SW480 (cell line): ENCODE results near the gene GALNT2.

ENCODE experiments used
- DNase-seq: peaks from one replicate; pipeline ENCODE4 v3.0.0-alpha.2; 2016; ENCODE audit warnings: low spot score

GALNT2 gene

GRCh38 chr1:230166366-230167132 lies 99.5 kb downstream of the GALNT2 start:
- no peak for DNase-seq

- DNase-seq = peak; percentile 46
Observed at GRCh38 chr1:230167419-230167852, 100.4 kb downstream of the GALNT2 start.

GRCh38 chr1:230169454-230170152 lies 102.6 kb downstream of the GALNT2 start:
- DNase-seq = no peak

GRCh38 chr1:230170153-230170547 lies 103.1 kb downstream of the GALNT2 start:
- DNase-seq = no peak

GRCh38 chr1:230170622-230171021 lies 103.6 kb downstream of the GALNT2 start:
- DNase-seq = no peak

- DNase-seq = no peak
Observed at GRCh38 chr1:230171356-230172015, 104.4 kb downstream of the GALNT2 start.

- DNase-seq = no peak
Observed at GRCh38 chr1:230172016-230172537, 105.0 kb downstream of the GALNT2 start.

- DNase-seq = no peak
Observed at GRCh38 chr1:230173187-230173975, 106.3 kb downstream of the GALNT2 start.

GRCh38 chr1:230174041-230174440 lies 107.0 kb downstream of the GALNT2 start:
- DNase-seq = no peak

- DNase-seq = no peak
Observed at GRCh38 chr1:230174471-230175162, 107.6 kb downstream of the GALNT2 start.

- no peak for DNase-seq
Observed at GRCh38 chr1:230175163-230175747, 108.2 kb downstream of the GALNT2 start.

- no peak for DNase-seq
Observed at GRCh38 chr1:230175839-230176238, 108.8 kb downstream of the GALNT2 start.

- DNase-seq = no peak
Observed at GRCh38 chr1:230176326-230176725, 109.3 kb downstream of the GALNT2 start.

GRCh38 chr1:230176871-230177411 lies 109.9 kb downstream of the GALNT2 start:
- DNase-seq = no peak

- no peak for DNase-seq
Observed at GRCh38 chr1:230179249-230179648, 112.2 kb downstream of the GALNT2 start.

- no peak for DNase-seq
Observed at GRCh38 chr1:230185076-230186001, 118.3 kb downstream of the GALNT2 start.

GRCh38 chr1:230186003-230186863 lies 119.2 kb downstream of the GALNT2 start:
- DNase-seq = peak; percentile 99

GRCh38 chr1:230186874-230187273 lies 119.8 kb downstream of the GALNT2 start:
- peak; percentile 38 for DNase-seq
